ENCODE data around the gene CTXN3.

The CTXN3 gene

GRCh38 chr5:127649018-127649439 is at the start of gene CTXN3:
Gene CTXN3, plus strand, starts transcription at chr5:127649082. Its CDS starts 8,440 bp downstream, at chr5:127657522.
- DNase-seq = no peak

DNA sequence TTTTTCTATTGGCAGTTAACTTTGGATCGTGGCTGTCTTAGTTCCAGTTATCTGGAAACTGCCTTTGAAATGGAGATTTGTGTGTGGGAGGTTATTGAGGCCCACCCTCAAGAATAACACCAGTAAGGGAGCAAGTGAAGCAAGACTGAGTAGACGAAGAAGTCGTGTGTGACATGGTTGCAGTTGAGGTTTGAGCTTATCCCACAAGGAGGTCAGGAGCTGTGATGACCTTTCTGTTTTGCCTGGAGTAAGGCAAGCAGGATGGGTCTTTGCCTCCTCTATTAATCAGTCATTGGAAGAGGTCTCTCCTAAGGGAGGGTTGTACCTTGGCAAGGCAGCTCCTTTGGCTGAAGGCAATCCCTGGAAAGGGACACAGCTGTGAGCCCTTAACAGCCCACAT is 49.6 kb upstream of the CTXN3 start:
- no peak for DNase-seq

DNA sequence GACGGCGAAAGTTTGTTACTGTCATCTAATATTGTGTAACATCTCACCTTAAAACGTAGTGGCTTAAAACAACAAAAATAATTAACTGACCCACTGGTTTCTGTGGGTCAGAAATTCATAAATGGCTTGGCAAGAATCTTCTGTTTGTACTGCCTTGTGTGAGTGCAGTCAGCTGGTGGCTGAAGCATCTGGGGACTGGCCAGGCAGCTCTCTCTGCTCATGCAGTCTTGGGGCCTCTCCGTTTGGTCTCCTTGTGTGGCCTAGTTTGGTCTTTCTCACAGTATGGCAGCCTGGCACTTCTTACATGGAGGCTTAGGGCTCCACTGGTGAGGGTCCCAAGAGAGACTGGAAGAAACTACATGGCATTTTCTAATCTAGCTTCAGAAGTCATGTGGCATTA is 49.0 kb upstream of the CTXN3 start:
- no peak for DNase-seq

DNA sequence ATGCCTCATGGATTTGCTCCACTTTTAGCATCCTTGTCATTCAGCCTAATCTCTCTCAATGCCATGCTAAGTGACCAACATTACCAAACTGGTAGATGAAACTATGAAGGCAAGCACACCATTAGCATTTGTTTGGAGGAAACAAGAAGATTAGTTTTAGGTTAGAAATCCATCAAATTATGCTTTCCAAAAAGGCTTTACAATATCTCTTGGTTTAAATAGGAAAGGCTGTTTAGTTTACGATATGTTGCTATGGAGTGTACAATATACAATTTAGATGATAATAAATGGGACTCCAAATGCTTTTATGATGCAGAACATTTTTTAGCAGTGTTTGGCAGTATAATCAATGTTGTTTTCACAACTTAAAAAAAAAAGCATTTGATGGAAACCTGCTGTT is 47.8 kb upstream of the CTXN3 start:
- DNase-seq = no peak

GRCh38 chr5:127601601-127602000 is 47.3 kb upstream of the CTXN3 start:
- no peak for DNase-seq

- no peak for DNase-seq
Measured at GRCh38 chr5:127602481-127602880, 46.4 kb upstream of the CTXN3 start.

DNA sequence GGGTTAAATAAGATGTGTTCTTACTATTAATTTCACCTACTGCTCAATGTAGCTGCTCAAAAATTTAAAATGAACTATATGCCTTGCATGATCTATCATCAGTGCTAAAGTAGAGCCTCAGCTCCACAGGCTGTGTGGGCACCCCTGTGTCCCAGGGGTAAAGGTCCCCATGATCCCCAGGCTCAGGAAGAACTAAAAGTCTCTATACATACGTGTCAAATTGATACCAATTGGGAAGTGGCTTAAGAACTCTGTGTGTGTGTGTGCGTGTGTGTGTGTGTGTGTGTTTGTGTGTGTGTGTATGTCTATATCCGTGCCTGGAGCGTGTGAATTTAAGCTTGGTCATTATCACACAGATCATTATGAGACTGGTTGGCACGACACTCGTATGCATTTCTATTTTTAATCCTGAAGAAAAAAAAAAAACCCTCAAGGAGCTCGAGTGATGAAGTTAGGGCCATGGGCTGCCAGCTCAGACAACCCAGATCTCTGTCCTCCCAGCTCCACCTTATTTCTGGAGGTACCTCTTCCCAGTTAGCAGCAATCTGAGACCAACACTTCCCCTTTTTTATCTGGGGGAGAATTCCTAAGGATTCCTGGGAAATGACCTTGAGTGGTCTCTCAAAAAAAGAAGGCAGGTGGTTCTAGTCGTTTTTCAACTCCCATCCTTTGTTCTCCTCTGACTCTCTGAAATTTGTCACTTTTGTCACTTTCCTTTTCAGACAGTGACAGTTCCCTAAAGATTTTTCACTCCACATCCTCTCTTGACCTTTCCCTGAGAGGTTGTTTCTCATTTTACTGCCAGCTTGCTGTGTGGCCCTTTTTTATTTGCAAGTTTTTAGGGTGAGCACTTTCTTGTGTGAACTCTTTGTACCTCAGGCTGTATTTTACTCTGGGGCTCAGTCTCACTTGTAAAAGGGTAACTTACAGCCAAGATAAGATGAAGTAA is 45.7 kb upstream of the CTXN3 start:
- no peak for DNase-seq

- no peak for DNase-seq
Measured at GRCh38 chr5:127608077-127608660, 40.7 kb upstream of the CTXN3 start.

DNA sequence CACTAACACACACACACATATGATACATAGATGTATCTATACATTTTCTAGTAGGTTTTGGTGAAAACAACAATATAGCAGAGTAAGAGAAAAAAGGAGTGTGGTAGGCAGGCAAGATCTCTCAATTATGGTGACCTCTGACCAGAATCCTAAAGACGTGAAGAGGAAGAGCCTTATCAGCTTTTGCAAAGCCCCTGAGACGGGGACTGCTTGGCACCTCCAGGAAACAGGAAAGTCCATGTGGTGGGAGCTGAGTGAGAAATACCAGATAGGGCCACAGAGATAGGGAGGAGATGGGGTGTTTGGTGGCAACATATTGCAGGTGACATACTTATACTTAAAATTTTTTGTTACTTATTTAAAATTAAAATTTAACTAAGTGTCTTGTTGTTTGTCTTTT is 39.9 kb upstream of the CTXN3 start:
- no peak for DNase-seq

DNA sequence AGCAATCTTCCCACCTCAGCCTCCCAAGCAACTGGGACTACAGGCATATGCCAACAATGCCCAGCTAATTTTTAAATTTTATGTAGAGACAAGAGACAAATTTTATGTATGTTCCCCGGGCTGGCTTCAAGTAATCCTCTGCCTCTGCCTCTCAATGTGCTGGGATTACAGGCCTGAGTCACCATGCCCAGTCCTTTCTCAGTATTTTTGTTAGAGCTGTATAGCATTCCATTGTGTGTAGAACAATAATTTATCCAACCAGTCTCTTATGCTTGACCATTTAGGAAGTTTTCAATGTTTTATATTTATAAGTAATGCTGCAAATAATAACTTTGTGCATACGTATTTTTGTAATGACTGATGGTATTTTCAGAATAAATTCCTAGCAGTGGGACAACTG is 38.9 kb upstream of the CTXN3 start:
- no peak for DNase-seq

DNA sequence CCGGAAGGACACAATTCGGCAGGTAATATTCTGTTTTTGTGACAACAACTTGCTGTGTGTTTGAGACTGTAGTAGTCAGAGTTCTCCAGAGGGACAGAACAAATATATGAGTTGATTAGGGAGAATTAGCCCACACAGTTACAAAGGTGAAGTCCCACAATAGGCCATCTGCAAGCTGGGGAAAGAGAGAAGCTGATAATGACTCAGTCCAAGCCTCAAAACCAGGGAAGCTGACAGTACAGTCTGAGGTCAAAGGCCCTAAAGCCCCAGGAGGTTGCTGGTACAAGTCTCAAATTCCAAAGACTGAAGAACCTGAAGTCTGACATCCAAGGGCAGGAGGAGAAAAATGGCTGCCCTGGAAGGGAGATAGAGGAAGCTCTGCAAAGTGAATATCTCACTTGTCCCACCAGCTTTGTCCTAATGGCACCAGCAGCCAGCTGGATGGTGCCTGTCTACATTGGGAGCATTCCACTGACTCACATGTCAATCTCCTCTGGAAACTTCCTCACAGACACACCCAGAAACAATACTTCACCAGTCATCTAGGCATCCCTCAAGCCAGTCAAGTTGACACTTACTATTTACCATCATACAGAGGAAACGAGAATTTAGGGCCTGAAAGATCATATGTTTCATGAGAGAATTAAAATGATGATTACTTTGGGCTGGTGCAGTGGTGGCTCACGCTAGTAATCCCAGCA is 36.3 kb upstream of the CTXN3 start:
- no peak for DNase-seq

DNA sequence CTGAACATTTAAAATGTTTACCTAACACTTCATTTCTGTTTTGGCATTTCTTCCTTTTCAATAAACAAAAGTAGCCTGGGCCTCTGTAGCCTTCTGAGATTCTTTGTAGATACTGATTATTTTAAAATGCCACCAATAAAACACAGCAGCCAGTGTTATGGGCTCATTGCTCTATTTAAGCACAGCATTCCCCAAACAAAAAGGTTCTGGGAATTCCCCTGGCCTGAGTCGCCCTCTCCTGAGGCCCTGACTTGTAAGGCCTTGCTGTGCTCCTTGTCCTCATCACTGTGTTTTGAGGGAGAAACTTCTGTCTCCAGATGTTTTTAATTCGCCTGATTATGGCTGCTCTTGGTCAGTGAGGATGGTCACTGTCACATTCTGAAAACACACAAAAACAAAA is 33.0 kb upstream of the CTXN3 start:
- no peak for DNase-seq

- DNase-seq = no peak
Measured at GRCh38 chr5:127619908-127620479, 28.9 kb upstream of the CTXN3 start.

GRCh38 chr5:127621601-127622325 is 27.1 kb upstream of the CTXN3 start:
- no peak for DNase-seq

- no peak for DNase-seq
Measured at GRCh38 chr5:127634007-127634406, 14.9 kb upstream of the CTXN3 start.

- no peak for DNase-seq
Measured at GRCh38 chr5:127639828-127640227, 9.1 kb upstream of the CTXN3 start.

GRCh38 chr5:127642949-127643348 is 5.9 kb upstream of the CTXN3 start:
- no peak for DNase-seq

- no peak for DNase-seq
Measured at GRCh38 chr5:127643607-127644006, 5.3 kb upstream of the CTXN3 start.

GRCh38 chr5:127645300-127645726 is 3.6 kb upstream of the CTXN3 start:
- no peak for DNase-seq

DNA sequence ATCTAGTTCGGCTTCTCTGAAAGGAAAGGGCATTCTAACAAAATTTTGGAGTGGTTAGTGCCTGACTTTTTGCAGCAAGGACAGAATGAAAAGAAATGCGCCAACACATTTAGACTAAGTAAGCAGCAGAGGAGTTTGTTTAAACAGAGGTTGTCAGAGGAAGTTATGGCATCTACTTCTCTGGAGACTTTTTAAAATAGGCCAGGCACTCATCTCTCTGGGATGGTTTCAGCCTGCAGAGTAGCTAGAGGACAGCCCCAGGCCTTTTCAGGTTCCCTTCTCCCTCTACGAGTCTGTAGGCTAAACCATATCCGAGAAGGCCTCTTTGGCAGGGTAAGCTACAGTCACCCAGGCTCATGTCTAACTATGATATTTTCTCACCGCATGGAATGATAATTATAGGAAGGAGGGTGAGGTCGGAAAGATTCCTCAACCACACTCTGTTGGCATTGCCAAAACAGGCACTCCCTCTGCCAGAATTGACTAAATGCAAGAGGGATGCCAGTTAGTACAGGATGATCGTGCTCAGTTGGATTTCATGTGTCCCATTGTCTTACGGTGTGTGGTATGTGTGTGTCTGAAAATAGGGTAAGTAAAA is 1.4 kb upstream of the CTXN3 start:
- no peak for DNase-seq

- no peak for DNase-seq
Measured at GRCh38 chr5:127650022-127650421, 1.1 kb downstream of the CTXN3 start.

GRCh38 chr5:127650649-127651048 is 1.8 kb downstream of the CTXN3 start:
- DNase-seq = no peak

All from stimulated activated CD4-positive, alpha-beta T cell treated with anti-CD3 and anti-CD28 coated beads, Interleukin-12 subunit alpha, Interleukin-12 subunit beta, amount 100 ng/mL, for 4 hours (primary cell).